Ovary (tissue), 9 donors: Measurements from ENCODE around the gene ANKRD44. TPM values are rescaled to one million over a fixed set of nuclear protein-coding genes. Genes with fewer than 3 reads are reported as not detected.

Experiments
- DNase-seq, 5 donors: peaks; one replicate each; pipeline ENCODE4 v3.0.0-alpha.2; 2019 to 2020
- H3K27ac ChIP-seq, 2 donors: fragments of 200-600 bp; one replicate each; pipeline versions ENCODE4 v1.5.1 to v1.8.0; 2019 to 2022
- H3K27me3 ChIP-seq: fragments of 200-600 bp; one replicate; pipeline ENCODE4 v1.8.0; 2022
- H3K36me3 ChIP-seq: fragments of 200-600 bp; sonication (generic); one replicate; pipeline ENCODE4 v1.5.1; 2019
- H3K4me1 ChIP-seq: one replicate; pipeline ENCODE4 v1.8.1; 2013; ENCODE audit warnings: mild to moderate bottlenecking, moderate library complexity; ENCODE audit not compliant: insufficient read depth
- H3K4me3 ChIP-seq: fragments of 200-600 bp; sonication (generic); one replicate; pipeline ENCODE4 v1.5.1; 2017
- H3K9me3 ChIP-seq, 2 donors: fragments of 200-600 bp in 1 of 2; sonication (generic) in 1 of 2; one replicate each; pipeline versions ENCODE4 v1.5.1 to v1.8.1; 2013 to 2019; ENCODE audit warnings: mild to moderate bottlenecking in 1 of 2, moderate library complexity in 1 of 2
- CTCF ChIP-seq, 3 donors: fragments of 450-650 bp in 2 of 3; fragments of 200-600 bp in 1 of 3; IDR thresholded peaks; one replicate each; pipeline versions ENCODE4 v1.5.1 to v1.8.0; 2016 to 2022; ENCODE audit warnings: antibody characterized with exemption in 3 of 3, mild to moderate bottlenecking in 1 of 3
- EP300 ChIP-seq: sonication (generic); formaldehyde crosslinking; IDR thresholded peaks from one replicate; pipeline ENCODE4 v1.6.1; 2017; ENCODE audit warnings: antibody characterized with exemption
- POLR2A ChIP-seq: fragments of 450-650 bp; IDR thresholded peaks from one replicate; pipeline ENCODE4 v1.6.1; 2017; ENCODE audit warnings: antibody characterized with exemption, mild to moderate bottlenecking, moderate library complexity
- WGBS, 3 donors: extraction: QIAGEN DNeasy Blood & Tissue Kit in 1 of 3; methylation state at CpG; one replicate each; pipeline versions ENCODE4 v1.1.5 to v1.1.7; 2013 to 2017; 5-methylcytosine and 5-hydroxymethylcytosine counted together
- intact Hi-C, 4 donors: fragments of 100-400 bp; cut with DNase I; formaldehyde crosslinking; loops; one replicate each; pipeline versions ENCODE4 v1.11.0 to v1.15.1; 2022 to 2023
- polyA plus RNA-seq, 2 donors: library from polyadenylated mRNA; stranded (reverse); fragments of 200-250 nt in 1 of 2; fragments of 350-450 nt in 1 of 2; fragmentation: Illumina TruSeq in 1 of 2; extraction: RNeasy Lipid Tissue Mini Kit (QIAGEN cat#74804) in 1 of 2; gene quantifications; one replicate each; pipeline ENCODE4 v1.2.3, GENCODE V29; 2013 to 2014
- total RNA-seq, 7 donors: library from RNA; depleted of rRNA in 2 of 7; stranded (reverse); fragments of >200 nt in 2 of 7; fragmentation: NEBNext Ultra II Directional in 3 of 7; extraction: Animal tissue kit (Norgen Biotek cat#: 25700) in 3 of 7; gene quantifications; one replicate each; pipeline versions ENCODE4 v1.1.0 to v1.2.4, GENCODE V29; 2016 to 2023
- donor health status: DM: no; HTN: no; CAD: no; lungs with moderate emphysema.
- donor health status: DM: no; HTN: no; CAD: no.
- donor health status: Bipolar disorder and iron deficiency.
- donor health status: DM: yes; HTN: yes; CAD: no.
- donor health status: DM: no; HTN: no; CAD: no.
- donor health status: DM: yes; HTN: yes; CAD: no.

Gene ANKRD44
- total and polyA plus RNA-seq, 9 donors = 2.6 to 60.0 (median 11.1) TPM

GRCh38 chr2:197102231-197102630, 208.3 kb downstream of the ANKRD44 start:
- Histone ChIP-seq H3K4me3 (no peak overlapping the region), H3K4me1 (no peaks in the 10 kb centered on the region), H3K27me3 (no peaks in the 10 kb centered on the region), H3K36me3 (no peaks in the 10 kb centered on the region), H3K9me3 (no peaks in the 10 kb centered on the region), H3K27ac (no peak overlapping the region)
- WGBS, 3 donors = 91 to 93% (median 91%) methylated on average over 1 of the region's 1 CpG
- TF ChIP-seq EP300 = no peak
- no peak for TF ChIP-seq CTCF (IDR thresholded peaks at IDR 0.05)
- no peak for TF ChIP-seq POLR2A
- intact Hi-C loops = no loop called here
- DNase-seq = no peak

- Histone ChIP-seq H3K36me3 (no peaks in the 10 kb centered on the region), H3K4me3 (no peak overlapping the region), H3K27me3 (no peaks in the 10 kb centered on the region), H3K9me3 (no peaks in the 10 kb centered on the region), H3K4me1 (no peaks in the 10 kb centered on the region), H3K27ac (no peak overlapping the region)
- no peak for DNase-seq
- intact Hi-C loops = no loop called here
- TF ChIP-seq EP300 (no peak), POLR2A (no peak), CTCF (IDR thresholded peaks at IDR 0.05) (no peak)
- WGBS, 3 donors = 95 to 100% (median 95%) methylated on average over 2 of the region's 2 CpGs
These were observed 209.1 kb downstream of the ANKRD44 start for GRCh38 chr2:197101519-197101918.

- no peaks in the 10 kb centered on the region for H3K36me3 ChIP-seq
- no peaks in the 10 kb centered on the region for H3K4me1 ChIP-seq
- TF ChIP-seq EP300 = no peak
- TF ChIP-seq POLR2A = no peak
- TF ChIP-seq CTCF (IDR thresholded peaks at IDR 0.05) = no peak
- intact Hi-C loops = no loop called here
- H3K9me3 ChIP-seq = no peaks in the 10 kb centered on the region
- peak; percentile 68 to 84 (median 80) for DNase-seq
- H3K27me3 ChIP-seq = no peaks in the 10 kb centered on the region
- no peak overlapping the region for H3K4me3 ChIP-seq
- H3K27ac ChIP-seq = peak overlapping the region in 1 of 2 donors; percentile 31
- 9 to 12% (median 11%) methylated on average over 7 of the region's 7 CpGs for WGBS, 3 donors
These were observed 212.8 kb downstream of the ANKRD44 start for GRCh38 chr2:197097578-197098366.

- Histone ChIP-seq H3K27ac (no peak overlapping the region), H3K9me3 (no peaks in the 10 kb centered on the region), H3K36me3 (no peaks in the 10 kb centered on the region), H3K4me3 (no peak overlapping the region), H3K4me1 (no peaks in the 10 kb centered on the region), H3K27me3 (no peaks in the 10 kb centered on the region)
- no peak for TF ChIP-seq POLR2A
- no peak for TF ChIP-seq CTCF (IDR thresholded peaks at IDR 0.05)
- no peak for TF ChIP-seq EP300
- WGBS, 3 donors = 52 to 73% (median 70%) methylated on average over 2 of the region's 2 CpGs
- DNase-seq = no peak
- intact Hi-C loops = no loop called here
These were observed 213.9 kb downstream of the ANKRD44 start for GRCh38 chr2:197096649-197097048.
